PC-9 (cell line): ENCODE results near the gene SIGLEC11. TPM values are rescaled to one million over a fixed set of nuclear protein-coding genes. Genes with fewer than 3 reads are reported as not detected.
A peak's percentile ranks its signal among the peaks of the same experiment; 100 is the strongest.

Experiments
- BruUV-seq: library from RNA; stranded (reverse); fragments of 400-500 nt; replicated peaks from 2 replicates; lab custom pipeline; 2021; lab: Mats Ljungman, UMichigan
- CTCF ChIA-PET: fragments of 300-600 bp; sonication (Branson Sonifier 250); formaldehyde crosslinking; loops from one replicate; lab custom pipeline; 2022; ENCODE audit warnings: antibody characterized with exemption; lab: Charles Lee
- POLR2A ChIA-PET: fragments of 300-600 bp; sonication (Branson Sonifier 250); formaldehyde crosslinking; loops from one replicate; lab custom pipeline; 2022; ENCODE audit warnings: antibody characterized with exemption; ENCODE audit not compliant: unreplicated experiment; lab: Charles Lee
- DNase-seq, 2 experiments: peaks; one replicate each; pipeline versions ENCODE4 v3.0.0 to v3.0.0-alpha.2; 2015 to 2022; ENCODE audit warnings: mixed read lengths in 1 of 2
- H2AFZ ChIP-seq: fragments of 200-600 bp; sonication (generic); 2 replicates; pipeline ENCODE4 v1.8.1; 2017; ENCODE audit warnings: antibody characterized with exemption
- H3F3A ChIP-seq: fragments of 200-600 bp; sonication (generic); 2 replicates; pipeline ENCODE4 v1.8.1; 2017; ENCODE audit warnings: antibody characterized with exemption, mild to moderate bottlenecking, low read depth; ENCODE audit not compliant: insufficient read depth
- H3K27ac ChIP-seq: fragments of 200-600 bp; sonication (generic); 2 replicates; pipeline ENCODE4 v1.6.1; 2016; ENCODE audit warnings: mixed run types
- H3K27me3 ChIP-seq: fragments of 200-600 bp; sonication (generic); 2 replicates; pipeline ENCODE4 v1.6.1; 2016; ENCODE audit warnings: low read depth, mixed run types; ENCODE audit not compliant: insufficient read depth
- H3K36me3 ChIP-seq: fragments of 200-600 bp; sonication (generic); 2 replicates; pipeline ENCODE4 v1.6.1; 2016; ENCODE audit warnings: low read depth, mixed run types
- H3K4me1 ChIP-seq: fragments of 200-600 bp; sonication (generic); replicated peaks from 2 replicates; pipeline ENCODE4 v1.6.1; 2016; ENCODE audit warnings: mixed run types; ENCODE audit not compliant: insufficient read depth
- H3K4me2 ChIP-seq: fragments of 200-600 bp; sonication (generic); 2 replicates; pipeline ENCODE4 v1.6.1; 2017; ENCODE audit warnings: mixed run types
- H3K4me3 ChIP-seq: fragments of 200-600 bp; sonication (generic); 2 replicates; pipeline ENCODE4 v1.6.1; 2016; ENCODE audit warnings: mixed run types
- H3K79me2 ChIP-seq: fragments of 200-600 bp; sonication (generic); 2 replicates; pipeline ENCODE4 v1.6.1; 2017; ENCODE audit warnings: low read depth, mixed run types
- H3K9me2 ChIP-seq: fragments of 200-600 bp; sonication (generic); 2 replicates; pipeline ENCODE4 v1.8.1; 2017; ENCODE audit warnings: mild to moderate bottlenecking; ENCODE audit not compliant: insufficient read depth
- H3K9me3 ChIP-seq: fragments of 200-600 bp; sonication (generic); 2 replicates; pipeline ENCODE4 v1.8.1; 2016; ENCODE audit warnings: low read depth; ENCODE audit not compliant: insufficient read depth
- H4K20me1 ChIP-seq: fragments of 200-600 bp; sonication (generic); 2 replicates; pipeline ENCODE4 v1.8.1; 2017; ENCODE audit not compliant: insufficient read depth
- EZH2 ChIP-seq: fragments of 200-600 bp; sonication (generic); IDR thresholded peaks from 2 replicates; pipeline ENCODE4 v1.8.0; 2017; ENCODE audit warnings: antibody characterized with exemption, low read depth
- intact Hi-C: fragments of 100-400 bp; cut with micrococcal nuclease; formaldehyde crosslinking; loops from one replicate; pipeline ENCODE4 v1.10.0; 2022; ENCODE audit not compliant: unreplicated experiment
- total RNA-seq: library from RNA; stranded (reverse); gene quantifications from 2 replicates; pipeline ENCODE4 v1.2.3, GENCODE V29; 2021
- TF ChIP-seq, protein P1 (sequence below): fragments of 200-600 bp; sonication (generic); conservative IDR thresholded peaks from 2 replicates; pipeline ENCODE4 v1.6.1; 2017; ENCODE audit warnings: mixed run types, antibody characterized with exemption, mild to moderate bottlenecking, moderate library complexity

Gene SIGLEC11
- total RNA-seq, 1 experiment from 2014 or later, result not detected

GRCh38 chr19:49929611-49930482 is 31.1 kb downstream of the SIGLEC11 start:
- H4K20me1 ChIP-seq, result peaks cover 33% of the 10 kb centered on the region
- H3K9me2 ChIP-seq, result no peaks in the 10 kb centered on the region
- ChIA-PET POLR2A (interaction anchor here (0.6 to 1.0 kb wide), 3 partner anchors 23 to 287 kb away, joined by 3 to 10 read pairs (median 6); partner anchors contain the start of gene SCAF1), CTCF (interaction anchor here (0.6 to 0.7 kb wide), 4 partner anchors 25 to 427 kb away, joined by 3 to 7 read pairs (median 4); no protein-coding TSS in a partner anchor)
- peaks cover 18% of the 10 kb centered on the region for H3K4me1 ChIP-seq
- H3K4me2 ChIP-seq, result peak overlapping the region; percentile 77
- BruUV-seq, result no TSS peak
- H3K9me3 ChIP-seq, result no peaks in the 10 kb centered on the region
- peaks cover 44% of the 10 kb centered on the region for H3K79me2 ChIP-seq
- peak overlapping the region; percentile 79 for H3K27ac ChIP-seq
- TF ChIP-seq, protein P1, sequence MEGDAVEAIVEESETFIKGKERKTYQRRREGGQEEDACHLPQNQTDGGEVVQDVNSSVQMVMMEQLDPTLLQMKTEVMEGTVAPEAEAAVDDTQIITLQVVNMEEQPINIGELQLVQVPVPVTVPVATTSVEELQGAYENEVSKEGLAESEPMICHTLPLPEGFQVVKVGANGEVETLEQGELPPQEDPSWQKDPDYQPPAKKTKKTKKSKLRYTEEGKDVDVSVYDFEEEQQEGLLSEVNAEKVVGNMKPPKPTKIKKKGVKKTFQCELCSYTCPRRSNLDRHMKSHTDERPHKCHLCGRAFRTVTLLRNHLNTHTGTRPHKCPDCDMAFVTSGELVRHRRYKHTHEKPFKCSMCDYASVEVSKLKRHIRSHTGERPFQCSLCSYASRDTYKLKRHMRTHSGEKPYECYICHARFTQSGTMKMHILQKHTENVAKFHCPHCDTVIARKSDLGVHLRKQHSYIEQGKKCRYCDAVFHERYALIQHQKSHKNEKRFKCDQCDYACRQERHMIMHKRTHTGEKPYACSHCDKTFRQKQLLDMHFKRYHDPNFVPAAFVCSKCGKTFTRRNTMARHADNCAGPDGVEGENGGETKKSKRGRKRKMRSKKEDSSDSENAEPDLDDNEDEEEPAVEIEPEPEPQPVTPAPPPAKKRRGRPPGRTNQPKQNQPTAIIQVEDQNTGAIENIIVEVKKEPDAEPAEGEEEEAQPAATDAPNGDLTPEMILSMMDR, result 0 out of 2 replicates have a peak, but pooled peaks have one; percentile 6
- TF ChIP-seq EZH2, result no peak
- peaks cover 24% of the 10 kb centered on the region; the same call in 1 of the 2 replicates for H3F3A ChIP-seq
- H3K36me3 ChIP-seq, result peaks cover 25% of the 10 kb centered on the region; the same call in 1 of the 2 replicates
- DNase-seq, result peak; percentile 80 to 87
- H3K27me3 ChIP-seq, result no peaks in the 10 kb centered on the region
- H3K4me3 ChIP-seq, result peak overlapping the region; percentile 83
- intact Hi-C loops, result loop anchor here (5.0 kb wide), 1 partner anchor 53 kb away; the partner anchor contains the start of genes AKT1S1 and TBC1D17
- H2AFZ ChIP-seq, result peak overlapping the region; percentile 97

DNA sequence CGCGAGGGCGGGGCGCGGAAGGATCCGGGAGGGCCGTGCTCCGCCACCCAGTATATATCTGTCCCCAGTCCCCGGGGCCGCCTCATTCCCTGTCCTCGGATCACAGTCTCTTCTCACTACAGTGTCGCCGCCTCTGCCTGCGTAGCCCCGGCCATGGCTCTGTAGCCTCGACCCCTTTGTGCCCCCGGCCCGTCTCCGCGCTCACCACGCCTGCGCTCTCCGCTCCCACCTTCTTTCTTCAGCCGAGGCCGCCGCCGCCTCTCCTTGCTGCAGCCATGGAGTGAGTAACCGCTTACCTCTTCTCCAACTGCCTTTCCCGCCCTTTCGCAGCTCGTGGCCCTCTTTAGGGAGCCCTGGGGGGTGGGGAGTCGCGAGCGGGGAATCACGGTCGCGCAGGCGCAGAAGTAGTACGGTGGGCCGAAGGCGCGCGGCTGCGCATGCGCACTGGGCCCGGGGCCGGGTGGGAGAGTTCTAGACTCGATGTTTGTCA is 31.8 kb downstream of the SIGLEC11 start, which contains the start of the genes ATF5 and NUP62:
TSS of gene ATF5 (plus strand) at position 85 of the 490 bp plus-strand sequence. CDS start 1,646 bp downstream, outside the sequence.
TSS of gene NUP62 (minus strand) at position 384 of the 490 bp plus-strand sequence. CDS start 19,697 bp downstream, outside the sequence.
- no peaks in the 10 kb centered on the region for H3K27me3 ChIP-seq
- H4K20me1 ChIP-seq, result peaks cover 39% of the 10 kb centered on the region
- ChIA-PET CTCF (interaction anchor here (0.6 kb wide), 1 partner anchor 25 kb away, joined by 4 read pairs; no protein-coding TSS in a partner anchor), POLR2A (no interaction called here)
- intact Hi-C loops, result loop anchor here (5.0 kb wide), 1 partner anchor 52 kb away; the partner anchor contains the start of genes AKT1S1 and TBC1D17
- no peaks in the 10 kb centered on the region for H3K9me3 ChIP-seq
- no peaks in the 10 kb centered on the region for H3K9me2 ChIP-seq
- peaks cover 31% of the 10 kb centered on the region; the same call in 1 of the 2 replicates for H3K36me3 ChIP-seq
- H2AFZ ChIP-seq, result peak within 1 kb of the TSS; percentile 97
- peaks cover 51% of the 10 kb centered on the region for H3K79me2 ChIP-seq
- peak; percentile 67 to 87 for DNase-seq
- H3K4me3 ChIP-seq, result peak within 1 kb of the TSS; percentile 83
- peak within 1 kb of the TSS; percentile 79 for H3K27ac ChIP-seq
- H3K4me2 ChIP-seq, result peak within 1 kb of the TSS; percentile 77
- peaks cover 24% of the 10 kb centered on the region; the same call in 1 of the 2 replicates for H3F3A ChIP-seq
- TSS peak; percentile 80 for BruUV-seq
- TF ChIP-seq, protein P1, result no peak; the same call in 1 of the 2 replicates
- TF ChIP-seq EZH2, result no peak
- H3K4me1 ChIP-seq, result peaks cover 18% of the 10 kb centered on the region
